ENCODE measurements around the gene TEX261.

- TF ChIP-seq CTCF (IDR thresholded peaks at IDR 0.05) (no peak), POLR2A (IDR thresholded peaks at IDR 0.05) (no peak)
Observed at GRCh38 chr2:70959851-70960832, 34.5 kb downstream of the TEX261 start.

All from testis (tissue), 2 donors.